Tibial nerve (tissue), 3 donors: Measurements from ENCODE around the gene WASF2.

Experiments
- EP300 ChIP-seq, 2 donors: sonication (generic); formaldehyde crosslinking; IDR thresholded peaks; one replicate each; pipeline ENCODE4 v1.6.1; 2017; ENCODE audit warnings: antibody characterized with exemption in 2 of 2, mild to moderate bottlenecking in 1 of 2
- POLR2A ChIP-seq, 2 donors: fragments of 450-650 bp; IDR thresholded peaks; one replicate each; pipeline ENCODE4 v1.6.1; 2017; ENCODE audit warnings: antibody characterized with exemption in 2 of 2, mild to moderate bottlenecking in 2 of 2, moderate library complexity in 2 of 2

DNA sequence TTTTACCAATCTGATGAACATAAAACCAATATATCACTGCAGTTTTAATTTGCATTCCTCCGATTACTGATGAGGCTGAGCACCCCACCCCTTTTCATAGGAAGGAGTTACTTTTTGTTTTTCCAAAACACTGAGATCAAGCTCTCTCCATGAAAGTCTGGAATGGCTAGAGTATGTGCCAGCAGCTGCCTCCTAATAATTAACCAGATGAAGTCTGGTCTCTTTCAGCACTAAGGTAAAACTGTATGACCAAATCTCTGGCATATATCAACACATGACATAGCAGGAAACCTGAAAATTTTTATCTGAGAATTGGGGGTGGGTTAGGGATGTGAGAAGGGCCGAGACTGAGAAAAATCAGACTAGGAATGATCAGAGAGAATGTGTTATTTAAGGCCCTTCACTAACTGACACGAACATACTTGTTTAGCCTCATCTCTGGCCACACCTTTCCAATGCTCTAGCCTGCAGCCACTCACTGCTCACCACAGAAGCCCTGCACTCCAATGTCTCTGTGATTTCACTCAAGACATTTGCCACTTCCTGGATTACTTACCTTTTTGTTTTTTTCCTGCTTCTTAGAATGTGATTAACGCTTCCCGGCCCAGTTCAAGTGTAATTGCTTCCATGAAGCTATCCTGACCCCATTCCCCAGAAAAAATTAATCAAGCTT lies 34.7 kb downstream of the WASF2 start:
- TF ChIP-seq EP300 (IDR thresholded peaks at IDR 0.05) (no peak), POLR2A (IDR thresholded peaks at IDR 0.05) (no peak)
